IgD-negative memory B cell (primary cell): ENCODE data around the gene DDR2. TPM values are rescaled to one million over a fixed set of nuclear protein-coding genes. Genes with fewer than 3 reads are reported as not detected.
"Not testable (repeated sequence)": the region's sequence is repeated elsewhere in the genome, so short reads cannot be mapped to it uniquely, and the experiment has no call there.

Source experiments
- H3K27ac Mint-ChIP-seq, 3 donors: one replicate each; pipeline ENCODE4 v1.8.0; 2020 to 2022; ENCODE audit warnings: mild to moderate bottlenecking in 3 of 3, mixed read lengths in 3 of 3, moderate library complexity in 1 of 3
- H3K27me3 Mint-ChIP-seq: one replicate; pipeline ENCODE4 v1.8.0; 2021; ENCODE audit warnings: mixed read lengths
- H3K36me3 Mint-ChIP-seq: one replicate; pipeline ENCODE4 v1.8.0; 2020; ENCODE audit warnings: mild to moderate bottlenecking, mixed read lengths
- H3K4me1 Mint-ChIP-seq, 3 donors: one replicate each; pipeline ENCODE4 v1.8.0; 2020 to 2022; ENCODE audit warnings: mixed read lengths in 3 of 3, mild to moderate bottlenecking in 1 of 3
- H3K4me3 Mint-ChIP-seq, 4 donors: one replicate each; pipeline ENCODE4 v1.8.0; 2020 to 2022; ENCODE audit warnings: mild to moderate bottlenecking in 4 of 4, mixed read lengths in 4 of 4, moderate library complexity in 3 of 4
- H3K9me3 Mint-ChIP-seq, 3 donors: one replicate each; pipeline ENCODE4 v1.8.0; 2020 to 2021; ENCODE audit warnings: mixed read lengths in 3 of 3, mild to moderate bottlenecking in 1 of 3
- polyA plus RNA-seq: library from polyadenylated mRNA; unstranded; fragments of 300-500 nt; fragmentation: Illumina TruSeq; gene quantifications from one replicate; pipeline ENCODE4 v1.2.3, GENCODE V29; 2021

Gene DDR2
- polyA plus RNA-seq, 1 donor from 2014 or later = 0.43 TPM

- H3K27ac Mint-ChIP-seq = no peak overlapping the region
- H3K9me3 Mint-ChIP-seq = peaks cover 0 to 4% (median 2%) of the 10 kb centered on the region in 3 donors
- H3K4me1 Mint-ChIP-seq = no peaks in the 10 kb centered on the region
- H3K4me3 Mint-ChIP-seq = no peak overlapping the region
- no peaks in the 10 kb centered on the region for H3K36me3 Mint-ChIP-seq
- no peaks in the 10 kb centered on the region for H3K27me3 Mint-ChIP-seq
Measured at GRCh38 chr1:162755306-162755705, 123.0 kb downstream of the DDR2 start.

- Mint-ChIP-seq H3K36me3 (no peaks in the 10 kb centered on the region), H3K9me3 (peaks cover 0 to 2% (median 0%) of the 10 kb centered on the region in 3 donors), H3K27me3 (no peaks in the 10 kb centered on the region)
Measured at GRCh38 chr1:162756523-162756922, 124.3 kb downstream of the DDR2 start.

GRCh38 chr1:162757476-162757875 lies 125.2 kb downstream of the DDR2 start:
- Mint-ChIP-seq H3K9me3 (no peaks in the 10 kb centered on the region), H3K4me3 (no peak overlapping the region), H3K27me3 (no peaks in the 10 kb centered on the region), H3K27ac (no peak overlapping the region), H3K36me3 (no peaks in the 10 kb centered on the region), H3K4me1 (no peaks in the 10 kb centered on the region)

More at GRCh38 chr1:162756523-162756922, 124.3 kb downstream of the DDR2 start:
- H3K27ac Mint-ChIP-seq = no peak overlapping the region
- H3K4me1 Mint-ChIP-seq = no peaks in the 10 kb centered on the region
- no peak overlapping the region for H3K4me3 Mint-ChIP-seq

GRCh38 chr1:162765788-162766187 lies 133.5 kb downstream of the DDR2 start:
- Mint-ChIP-seq H3K27me3 (no peaks in the 10 kb centered on the region), H3K4me1 (no peaks in the 10 kb centered on the region), H3K27ac (no peak overlapping the region), H3K9me3 (no peaks in the 10 kb centered on the region), H3K4me3 (no peak overlapping the region), H3K36me3 (peaks cover 2% of the 10 kb centered on the region)

- Mint-ChIP-seq H3K4me3 (no peak overlapping the region), H3K9me3 (no peaks in the 10 kb centered on the region), H3K36me3 (no peaks in the 10 kb centered on the region), H3K27ac (no peak overlapping the region), H3K4me1 (no peaks in the 10 kb centered on the region), H3K27me3 (peaks cover 8% of the 10 kb centered on the region)
Measured at GRCh38 chr1:162772571-162773154, 140.4 kb downstream of the DDR2 start.

- H3K4me1 Mint-ChIP-seq = no peaks in the 10 kb centered on the region
- H3K36me3 Mint-ChIP-seq = peaks cover 2% of the 10 kb centered on the region
- no peak overlapping the region for H3K27ac Mint-ChIP-seq
- no peaks in the 10 kb centered on the region for H3K9me3 Mint-ChIP-seq
- H3K27me3 Mint-ChIP-seq = peaks cover 8% of the 10 kb centered on the region
- H3K4me3 Mint-ChIP-seq = no peak overlapping the region
Measured at GRCh38 chr1:162774007-162774406, 141.7 kb downstream of the DDR2 start.

- H3K4me3 Mint-ChIP-seq = no peak overlapping the region
- no peak overlapping the region for H3K27ac Mint-ChIP-seq
Measured at GRCh38 chr1:162779043-162779442, 146.8 kb downstream of the DDR2 start.

GRCh38 chr1:162782671-162783070 lies 150.4 kb downstream of the DDR2 start:
- H3K36me3 Mint-ChIP-seq = peaks cover 5% of the 10 kb centered on the region
- peaks cover 6% of the 10 kb centered on the region for H3K27me3 Mint-ChIP-seq
- no peaks in the 10 kb centered on the region for H3K4me1 Mint-ChIP-seq
- no peaks in the 10 kb centered on the region for H3K9me3 Mint-ChIP-seq
- H3K27ac Mint-ChIP-seq = no peak overlapping the region
- no peak overlapping the region for H3K4me3 Mint-ChIP-seq

More at GRCh38 chr1:162779043-162779442, 146.8 kb downstream of the DDR2 start:
- Mint-ChIP-seq H3K4me1 (no peaks in the 10 kb centered on the region), H3K27me3 (peaks cover 12% of the 10 kb centered on the region), H3K36me3 (peaks cover 4% of the 10 kb centered on the region), H3K9me3 (no peaks in the 10 kb centered on the region)

GRCh38 chr1:162784926-162785325 lies 152.7 kb downstream of the DDR2 start:
- H3K4me3 Mint-ChIP-seq, H3K4me1 Mint-ChIP-seq, H3K36me3 Mint-ChIP-seq, H3K27me3 Mint-ChIP-seq, H3K27ac Mint-ChIP-seq, H3K9me3 Mint-ChIP-seq: not testable (repeated sequence)

- Mint-ChIP-seq H3K27ac (peak overlapping the region in 1 of 3 donors; percentile 60), H3K4me3 (peak overlapping the region in 2 of 4 donors; percentile 22 to 38)
- H3K4me1 Mint-ChIP-seq, H3K36me3 Mint-ChIP-seq, H3K9me3 Mint-ChIP-seq, H3K27me3 Mint-ChIP-seq: not testable (repeated sequence)
Measured at GRCh38 chr1:162788783-162789182, 156.5 kb downstream of the DDR2 start.

- not testable (repeated sequence) for H3K36me3 Mint-ChIP-seq, H3K9me3 Mint-ChIP-seq, H3K27me3 Mint-ChIP-seq, H3K4me1 Mint-ChIP-seq
- Mint-ChIP-seq H3K4me3 (peak within 1 kb of the TSS; percentile 92 to 99 (median 96)), H3K27ac (peak within 1 kb of the TSS; percentile 86 to 97 (median 97))
Measured at GRCh38 chr1:162790303-162790984, 158.2 kb downstream of the DDR2 start, which contains the start of gene HSD17B7. HSD17B7 (plus strand) TSS chr1:162790702; CDS start chr1:162790801, 99 bp downstream.

- H3K4me1 Mint-ChIP-seq, H3K27me3 Mint-ChIP-seq, H3K9me3 Mint-ChIP-seq, H3K36me3 Mint-ChIP-seq: not testable (repeated sequence)
- Mint-ChIP-seq H3K27ac (peak overlapping the region; percentile 86 to 97 (median 97)), H3K4me3 (peak overlapping the region; percentile 92 to 99 (median 96))
Measured at GRCh38 chr1:162790985-162791357, 158.7 kb downstream of the DDR2 start.

GRCh38 chr1:162794284-162794683 lies 162.0 kb downstream of the DDR2 start:
- H3K9me3 Mint-ChIP-seq, H3K4me1 Mint-ChIP-seq, H3K36me3 Mint-ChIP-seq, H3K27me3 Mint-ChIP-seq, H3K4me3 Mint-ChIP-seq: not testable (repeated sequence)
- H3K27ac Mint-ChIP-seq = peak overlapping the region in 1 of 3 donors; percentile 31

GRCh38 chr1:162796617-162797279 lies 164.5 kb downstream of the DDR2 start:
- not testable (repeated sequence) for H3K36me3 Mint-ChIP-seq, H3K27ac Mint-ChIP-seq

GRCh38 chr1:162799995-162800830 lies 167.9 kb downstream of the DDR2 start:
- H3K4me3 Mint-ChIP-seq, H3K9me3 Mint-ChIP-seq, H3K27me3 Mint-ChIP-seq, H3K27ac Mint-ChIP-seq, H3K4me1 Mint-ChIP-seq, H3K36me3 Mint-ChIP-seq: not testable (repeated sequence)

More at GRCh38 chr1:162796617-162797279, 164.5 kb downstream of the DDR2 start:
- not testable (repeated sequence) for H3K27me3 Mint-ChIP-seq, H3K9me3 Mint-ChIP-seq, H3K4me3 Mint-ChIP-seq, H3K4me1 Mint-ChIP-seq
